GM23248 (cell line): ENCODE measurements around the gene GBX1. TPM values are rescaled to one million over a fixed set of nuclear protein-coding genes. Genes with fewer than 3 reads are reported as not detected.
A peak's percentile ranks its signal among the peaks of the same experiment; 100 is the strongest.

Experiments used
- DNase-seq: peaks from one replicate; pipeline ENCODE4 v3.0.0-alpha.2; 2015
- H2AFZ ChIP-seq: fragments of 200-600 bp; sonication (generic); 2 replicates; pipeline ENCODE4 v1.6.1; 2016; ENCODE audit warnings: antibody characterized with exemption
- H3F3A ChIP-seq: fragments of 200-600 bp; sonication (generic); 2 replicates; pipeline ENCODE4 v1.6.1; 2016; ENCODE audit warnings: mild to moderate bottlenecking, antibody characterized with exemption, mixed run types; ENCODE audit not compliant: insufficient read depth
- H3K27ac ChIP-seq: fragments of 200-600 bp; sonication (generic); 2 replicates; pipeline ENCODE4 v1.5.1; 2016; ENCODE audit warnings: mild to moderate bottlenecking
- H3K27me3 ChIP-seq: fragments of 200-600 bp; sonication (generic); replicated peaks from 2 replicates; pipeline ENCODE4 v1.6.1; 2016; ENCODE audit warnings: mild to moderate bottlenecking; ENCODE audit not compliant: insufficient read depth
- H3K36me3 ChIP-seq: fragments of 200-600 bp; sonication (generic); 2 replicates; pipeline ENCODE4 v1.6.1; 2016; ENCODE audit warnings: low read depth, mild to moderate bottlenecking
- H3K4me1 ChIP-seq: fragments of 200-600 bp; sonication (generic); 2 replicates; pipeline ENCODE4 v1.6.1; 2016; ENCODE audit warnings: mild to moderate bottlenecking; ENCODE audit not compliant: insufficient read depth
- H3K4me2 ChIP-seq: fragments of 200-600 bp; sonication (generic); one replicate; pipeline ENCODE4 v1.6.1; 2016; ENCODE audit warnings: mild to moderate bottlenecking; ENCODE audit not compliant: unreplicated experiment
- H3K4me3 ChIP-seq: fragments of 200-600 bp; sonication (generic); 2 replicates; pipeline ENCODE4 v1.5.1; 2016; ENCODE audit warnings: mild to moderate bottlenecking
- H3K79me2 ChIP-seq: fragments of 200-600 bp; sonication (generic); 2 replicates; pipeline ENCODE4 v1.6.1; 2016; ENCODE audit warnings: mild to moderate bottlenecking; ENCODE audit not compliant: insufficient read depth
- H3K9ac ChIP-seq: fragments of 200-600 bp; sonication (generic); 2 replicates; pipeline ENCODE4 v1.6.1; 2016; ENCODE audit warnings: mild to moderate bottlenecking
- H3K9me2 ChIP-seq: fragments of 200-600 bp; sonication (generic); 2 replicates; pipeline ENCODE4 v1.6.1; 2016; ENCODE audit warnings: mixed run types, mild to moderate bottlenecking, moderate library complexity; ENCODE audit not compliant: insufficient read depth
- H3K9me3 ChIP-seq: fragments of 200-600 bp; sonication (generic); one replicate; pipeline ENCODE4 v1.6.1; 2017; ENCODE audit warnings: low read depth
- H4K20me1 ChIP-seq: fragments of 200-600 bp; sonication (generic); 2 replicates; pipeline ENCODE4 v1.6.0; 2016; ENCODE audit not compliant: insufficient read depth
- EZH2 ChIP-seq: fragments of 200-600 bp; sonication (generic); IDR thresholded peaks from 2 replicates; pipeline ENCODE4 v1.6.1; 2018; ENCODE audit warnings: antibody characterized with exemption, mild to moderate bottlenecking; ENCODE audit not compliant: insufficient read depth, poor library complexity, severe bottlenecking
- EZH2phosphoT487 ChIP-seq: fragments of 200-600 bp; sonication (generic); IDR thresholded peaks from 2 replicates; pipeline ENCODE4 v1.6.1; 2018; ENCODE audit warnings: antibody characterized with exemption, moderate library complexity, mild to moderate bottlenecking, low read depth; ENCODE audit not compliant: insufficient read depth
- WGBS, 2 experiments: methylation state at CpG; one replicate each; pipeline ENCODE4 v1.1.6; 2015 to 2017; ENCODE audit warnings: low lambda C conversion rate in 2 of 2, low coverage in 1 of 2; ENCODE audit errors: missing lambda C conversion rate in 2 of 2; 5-methylcytosine and 5-hydroxymethylcytosine counted together
- in situ Hi-C: fragments of 300-500 bp; cut with MboI; formaldehyde crosslinking; loops from 2 replicates; pipeline ENCODE4 v1.15.0; 2020
- polyA plus RNA-seq: library from polyadenylated mRNA; unstranded; fragments of >200 nt; fragmentation: Nextera tagmentation; extraction: Ambion mirVana; gene quantifications from 2 replicates; pipeline ENCODE4 v1.2.1, GENCODE V29; 2016
- total RNA-seq: library from RNA; depleted of rRNA; stranded (reverse); fragments of >200 nt; shearing (Covaris generic); gene quantifications from 2 replicates; pipeline ENCODE4 v1.2.3, GENCODE V29; 2014

GBX1 gene
- total and polyA plus RNA-seq, 2 experiments from 2014 or later: not detected

- no peaks in the 10 kb centered on the region for H3K36me3 ChIP-seq
- no peaks in the 10 kb centered on the region for H3K9me3 ChIP-seq
- in situ Hi-C loops: no loop called here
- no peaks in the 10 kb centered on the region for H3K79me2 ChIP-seq
- WGBS, 2 experiments: 70 to 73% methylated on average over 9 of the region's 9 CpGs
- no peak overlapping the region for H3K4me3 ChIP-seq
- peaks cover 54% of the 10 kb centered on the region for H3K27me3 ChIP-seq
- no peak overlapping the region for H3K4me2 ChIP-seq
- H3K9me2 ChIP-seq: no peaks in the 10 kb centered on the region
- no peak overlapping the region for H3K27ac ChIP-seq
- TF ChIP-seq EZH2phosphoT487: no peak
- no peak for DNase-seq
- H4K20me1 ChIP-seq: no peaks in the 10 kb centered on the region
- H3K9ac ChIP-seq: no peak overlapping the region
- H3K4me1 ChIP-seq: no peaks in the 10 kb centered on the region
- H2AFZ ChIP-seq: no peak overlapping the region
- no peaks in the 10 kb centered on the region for H3F3A ChIP-seq
These were observed 8.9 kb upstream of the GBX1 start for GRCh38 chr7:151176401-151176800.

- H3K9ac ChIP-seq: no peak overlapping the region
- TF ChIP-seq EZH2phosphoT487 (no peak), EZH2 (no peak)
- in situ Hi-C loops: no loop called here
These were observed 8.4 kb upstream of the GBX1 start for GRCh38 chr7:151175793-151176311.

GRCh38 chr7:151175047-151175792 lies 7.7 kb upstream of the GBX1 start:
- Histone ChIP-seq H4K20me1 (no peaks in the 10 kb centered on the region), H3K4me2 (no peak overlapping the region), H3K9me2 (no peaks in the 10 kb centered on the region), H3K79me2 (no peaks in the 10 kb centered on the region), H3K9me3 (no peaks in the 10 kb centered on the region), H3K4me1 (no peaks in the 10 kb centered on the region), H2AFZ (no peak overlapping the region), H3K4me3 (no peak overlapping the region), H3K27ac (no peak overlapping the region), H3F3A (no peaks in the 10 kb centered on the region), H3K9ac (no peak overlapping the region), H3K27me3 (peaks cover 66% of the 10 kb centered on the region), H3K36me3 (no peaks in the 10 kb centered on the region)
- in situ Hi-C loops: no loop called here
- WGBS, 2 experiments: 76 to 79% methylated on average over 16 of the region's 16 CpGs
- no peak for TF ChIP-seq EZH2
- TF ChIP-seq EZH2phosphoT487: no peak
- no peak for DNase-seq

More at GRCh38 chr7:151175793-151176311, 8.4 kb upstream of the GBX1 start:
- Histone ChIP-seq H3K4me3 (no peak overlapping the region), H4K20me1 (no peaks in the 10 kb centered on the region), H3K4me1 (no peaks in the 10 kb centered on the region), H3K27me3 (peaks cover 59% of the 10 kb centered on the region), H3K27ac (no peak overlapping the region), H3K9me2 (no peaks in the 10 kb centered on the region), H3K9me3 (no peaks in the 10 kb centered on the region), H3K79me2 (no peaks in the 10 kb centered on the region), H3K4me2 (no peak overlapping the region), H3F3A (no peaks in the 10 kb centered on the region), H3K36me3 (no peaks in the 10 kb centered on the region), H2AFZ (no peak overlapping the region)
- no peak for DNase-seq
- 66 to 69% methylated on average over 23 of the region's 23 CpGs for WGBS, 2 experiments

- no peaks in the 10 kb centered on the region for H3K9me3 ChIP-seq
- no peak overlapping the region for H3K4me2 ChIP-seq
- H3K36me3 ChIP-seq: no peaks in the 10 kb centered on the region
- peak; percentile 30 for DNase-seq
- in situ Hi-C loops: no loop called here
- H3K9me2 ChIP-seq: no peaks in the 10 kb centered on the region
- no peak overlapping the region for H3K9ac ChIP-seq
- no peaks in the 10 kb centered on the region for H3F3A ChIP-seq
- H3K4me3 ChIP-seq: no peak overlapping the region
- no peak overlapping the region for H3K27ac ChIP-seq
- H4K20me1 ChIP-seq: no peaks in the 10 kb centered on the region
- H3K27me3 ChIP-seq: peaks cover 72% of the 10 kb centered on the region
- no peak for TF ChIP-seq EZH2phosphoT487
- TF ChIP-seq EZH2: no peak
- no peaks in the 10 kb centered on the region for H3K4me1 ChIP-seq
- H2AFZ ChIP-seq: no peak overlapping the region
- 39 to 44% methylated on average over 39 to 74 of the region's 77 CpGs for WGBS, 2 experiments
- no peaks in the 10 kb centered on the region for H3K79me2 ChIP-seq
These were observed 7.0 kb upstream of the GBX1 start for GRCh38 chr7:151174246-151175046.
